Liver (tissue), 9 donors: ENCODE data around the gene DYSF. TPM values are rescaled to one million over a fixed set of nuclear protein-coding genes. Genes with fewer than 3 reads are reported as not detected.

Experiments
- DNase-seq: peaks from one replicate; pipeline ENCODE4 v3.0.0-alpha.2; 2017; ENCODE audit warnings: low spot score
- H3K27ac ChIP-seq, 2 donors: one replicate each; pipeline ENCODE4 v1.7.0; 2013; ENCODE audit warnings: inconsistent platforms in 2 of 2, low read length in 2 of 2, control low read depth in 1 of 2, low read depth in 1 of 2, mild to moderate bottlenecking in 1 of 2
- H3K27me3 ChIP-seq, 4 donors: one replicate each; pipeline versions ENCODE4 v1.6.1 to v1.7.0; 2013; ENCODE audit warnings: low read length in 3 of 4, inconsistent platforms in 1 of 4, mild to moderate bottlenecking in 1 of 4, moderate library complexity in 1 of 4; ENCODE audit not compliant: control insufficient read depth in 4 of 4, insufficient read depth in 4 of 4
- H3K36me3 ChIP-seq, 4 donors: one replicate each; pipeline versions ENCODE4 v1.6.1 to v1.7.0; 2013; ENCODE audit warnings: low read length in 3 of 4, mild to moderate bottlenecking in 3 of 4, low read depth in 1 of 4, moderate library complexity in 1 of 4; ENCODE audit not compliant: control insufficient read depth in 4 of 4, insufficient read depth in 3 of 4
- H3K4me1 ChIP-seq, 4 donors: one replicate each; pipeline versions ENCODE4 v1.6.1 to v1.7.0; 2013; ENCODE audit warnings: low read length in 3 of 4, mild to moderate bottlenecking in 3 of 4, moderate library complexity in 1 of 4; ENCODE audit not compliant: control insufficient read depth in 4 of 4, insufficient read depth in 4 of 4
- H3K4me3 ChIP-seq, 3 donors: one replicate each; pipeline versions ENCODE4 v1.6.1 to v1.7.0; 2013; ENCODE audit warnings: low read length in 3 of 3, control low read depth in 1 of 3, low read depth in 1 of 3, mild to moderate bottlenecking in 1 of 3
- H3K9ac ChIP-seq, 2 donors: one replicate each; pipeline ENCODE4 v1.7.0; 2013; ENCODE audit warnings: low read length in 2 of 2, mild to moderate bottlenecking in 2 of 2, moderate library complexity in 2 of 2, control low read depth in 1 of 2, low read depth in 1 of 2
- H3K9me3 ChIP-seq, 4 donors: one replicate each; pipeline versions ENCODE4 v1.6.1 to v1.7.0; 2013; ENCODE audit warnings: low read length in 3 of 4; ENCODE audit not compliant: control insufficient read depth in 4 of 4
- EGR1 ChIP-seq, 2 donors: IDR thresholded peaks; 2 replicates each; pipeline ENCODE4 v1.6.1; 2016 to 2018; ENCODE audit warnings: antibody characterized with exemption in 2 of 2, low read depth in 2 of 2
- FOXA1 ChIP-seq: IDR thresholded peaks from 2 replicates; pipeline ENCODE4 v1.6.1; 2016; ENCODE audit warnings: antibody characterized with exemption
- FOXA2 ChIP-seq: IDR thresholded peaks from 2 replicates; pipeline ENCODE4 v1.6.1; 2016; ENCODE audit warnings: antibody characterized with exemption
- HNF4A ChIP-seq, 2 donors: conservative IDR thresholded peaks; 2 replicates each; pipeline ENCODE4 v1.6.1; 2016; ENCODE audit warnings: antibody characterized with exemption in 2 of 2, mild to moderate bottlenecking in 2 of 2
- HNF4G ChIP-seq: IDR thresholded peaks from 2 replicates; pipeline ENCODE4 v1.6.1; 2016; ENCODE audit warnings: antibody characterized with exemption
- JUND ChIP-seq, 2 donors: IDR thresholded peaks; 2 replicates each; pipeline ENCODE4 v1.6.1; 2016; ENCODE audit warnings: antibody characterized with exemption in 2 of 2
- NR2F2 ChIP-seq: IDR thresholded peaks from 2 replicates; pipeline ENCODE4 v1.6.1; 2016; ENCODE audit warnings: antibody characterized with exemption
- RAD21 ChIP-seq, 2 donors: IDR thresholded peaks; 2 replicates each; pipeline ENCODE4 v1.6.1; 2016; ENCODE audit warnings: antibody characterized with exemption in 2 of 2, mild to moderate bottlenecking in 2 of 2
- RXRA ChIP-seq, 2 donors: IDR thresholded peaks; 2 replicates each; pipeline ENCODE4 v1.6.1; 2017 to 2018; ENCODE audit warnings: antibody characterized with exemption in 2 of 2, mild to moderate bottlenecking in 1 of 2
- SP1 ChIP-seq: IDR thresholded peaks from 2 replicates; pipeline ENCODE4 v1.6.1; 2018; ENCODE audit warnings: antibody characterized with exemption, mild to moderate bottlenecking
- TAF1 ChIP-seq: conservative IDR thresholded peaks from 2 replicates; pipeline ENCODE4 v1.6.1; 2016; ENCODE audit warnings: antibody characterized with exemption, mild to moderate bottlenecking
- YY1 ChIP-seq: IDR thresholded peaks from 2 replicates; pipeline ENCODE4 v1.6.1; 2016; ENCODE audit warnings: antibody characterized with exemption, mild to moderate bottlenecking
- WGBS: extraction: QIAGEN DNeasy Blood & Tissue Kit; methylation state at CpG from one replicate; pipeline ENCODE4 v1.1.7; 2013; 5-methylcytosine and 5-hydroxymethylcytosine counted together
- polyA plus RNA-seq, 2 donors: library from polyadenylated mRNA; stranded (reverse) in 1 of 2; unstranded in 1 of 2; fragments of 200-250 nt in 1 of 2; fragments of >200 nt in 1 of 2; fragmentation: Nextera tagmentation in 1 of 2; extraction: Ambion mirVana in 1 of 2; gene quantifications; one replicate each; pipeline versions ENCODE4 v1.2.1 to v1.2.3, GENCODE V29; 2013 to 2015
- total RNA-seq, 2 donors: library from RNA; depleted of rRNA; stranded (reverse); fragments of >200 nt; gene quantifications; one replicate each; pipeline ENCODE4 v1.2.3, GENCODE V29; 2014
- TF ChIP-seq, protein P1 (sequence below): IDR thresholded peaks from 2 replicates; pipeline ENCODE4 v1.6.1; 2016; ENCODE audit warnings: antibody characterized with exemption, mild to moderate bottlenecking
- TF ChIP-seq, protein P2 (sequence below): IDR thresholded peaks from 2 replicates; pipeline ENCODE4 v1.6.1; 2016; ENCODE audit warnings: antibody characterized with exemption
- TF ChIP-seq, protein P3 (sequence below): IDR thresholded peaks from 2 replicates; pipeline ENCODE4 v1.6.1; 2016; ENCODE audit warnings: antibody characterized with exemption
- TF ChIP-seq, protein P4 (sequence below): fragments of 150-350 bp; IDR thresholded peaks from 2 replicates; pipeline ENCODE4 v1.5.1; 2017; ENCODE audit warnings: improper control_type of control experiment, low read depth, low read length; ENCODE audit not compliant: missing input control
- donor health status: healthy.
- donor health status: healthy.
- donor health status: healthy.
- donor health status: healthy.
- donor health status: healthy.

DYSF gene
- total and polyA plus RNA-seq, 4 donors: 8.5 to 20.8 (median 13.6) TPM

DNA sequence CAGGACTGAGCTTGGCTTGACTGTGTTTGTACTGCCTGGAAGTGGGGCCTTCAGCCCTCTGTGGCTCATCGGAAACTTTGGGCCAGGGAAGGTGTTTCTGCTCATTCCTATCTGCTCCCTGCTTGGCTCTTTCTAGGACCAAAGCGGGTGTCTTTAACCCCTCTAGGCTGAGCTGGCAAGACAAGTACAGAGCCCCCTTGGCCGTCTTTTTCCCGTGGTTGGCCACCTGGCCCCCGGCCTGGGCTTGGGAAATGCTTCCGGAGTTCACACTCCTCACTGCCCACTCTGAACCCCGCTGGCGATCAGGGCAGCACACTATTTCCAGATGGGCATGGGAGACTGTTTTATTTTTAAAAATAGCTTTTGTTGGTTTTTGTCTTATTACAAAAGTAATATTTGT is 243.0 kb downstream of the DYSF start (continued):
- TF ChIP-seq, protein P1, sequence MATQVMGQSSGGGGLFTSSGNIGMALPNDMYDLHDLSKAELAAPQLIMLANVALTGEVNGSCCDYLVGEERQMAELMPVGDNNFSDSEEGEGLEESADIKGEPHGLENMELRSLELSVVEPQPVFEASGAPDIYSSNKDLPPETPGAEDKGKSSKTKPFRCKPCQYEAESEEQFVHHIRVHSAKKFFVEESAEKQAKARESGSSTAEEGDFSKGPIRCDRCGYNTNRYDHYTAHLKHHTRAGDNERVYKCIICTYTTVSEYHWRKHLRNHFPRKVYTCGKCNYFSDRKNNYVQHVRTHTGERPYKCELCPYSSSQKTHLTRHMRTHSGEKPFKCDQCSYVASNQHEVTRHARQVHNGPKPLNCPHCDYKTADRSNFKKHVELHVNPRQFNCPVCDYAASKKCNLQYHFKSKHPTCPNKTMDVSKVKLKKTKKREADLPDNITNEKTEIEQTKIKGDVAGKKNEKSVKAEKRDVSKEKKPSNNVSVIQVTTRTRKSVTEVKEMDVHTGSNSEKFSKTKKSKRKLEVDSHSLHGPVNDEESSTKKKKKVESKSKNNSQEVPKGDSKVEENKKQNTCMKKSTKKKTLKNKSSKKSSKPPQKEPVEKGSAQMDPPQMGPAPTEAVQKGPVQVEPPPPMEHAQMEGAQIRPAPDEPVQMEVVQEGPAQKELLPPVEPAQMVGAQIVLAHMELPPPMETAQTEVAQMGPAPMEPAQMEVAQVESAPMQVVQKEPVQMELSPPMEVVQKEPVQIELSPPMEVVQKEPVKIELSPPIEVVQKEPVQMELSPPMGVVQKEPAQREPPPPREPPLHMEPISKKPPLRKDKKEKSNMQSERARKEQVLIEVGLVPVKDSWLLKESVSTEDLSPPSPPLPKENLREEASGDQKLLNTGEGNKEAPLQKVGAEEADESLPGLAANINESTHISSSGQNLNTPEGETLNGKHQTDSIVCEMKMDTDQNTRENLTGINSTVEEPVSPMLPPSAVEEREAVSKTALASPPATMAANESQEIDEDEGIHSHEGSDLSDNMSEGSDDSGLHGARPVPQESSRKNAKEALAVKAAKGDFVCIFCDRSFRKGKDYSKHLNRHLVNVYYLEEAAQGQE: no peak
- no peak for TF ChIP-seq EGR1 (IDR thresholded peaks at IDR 0.05; ENCODE audit: low read depth in 2 of 2)
- no peak for TF ChIP-seq HNF4A (conservative IDR thresholded peaks at IDR 0.05)
- TF ChIP-seq RAD21 (IDR thresholded peaks at IDR 0.05): no peak
- no peak for TF ChIP-seq RXRA (IDR thresholded peaks at IDR 0.05)

DNA sequence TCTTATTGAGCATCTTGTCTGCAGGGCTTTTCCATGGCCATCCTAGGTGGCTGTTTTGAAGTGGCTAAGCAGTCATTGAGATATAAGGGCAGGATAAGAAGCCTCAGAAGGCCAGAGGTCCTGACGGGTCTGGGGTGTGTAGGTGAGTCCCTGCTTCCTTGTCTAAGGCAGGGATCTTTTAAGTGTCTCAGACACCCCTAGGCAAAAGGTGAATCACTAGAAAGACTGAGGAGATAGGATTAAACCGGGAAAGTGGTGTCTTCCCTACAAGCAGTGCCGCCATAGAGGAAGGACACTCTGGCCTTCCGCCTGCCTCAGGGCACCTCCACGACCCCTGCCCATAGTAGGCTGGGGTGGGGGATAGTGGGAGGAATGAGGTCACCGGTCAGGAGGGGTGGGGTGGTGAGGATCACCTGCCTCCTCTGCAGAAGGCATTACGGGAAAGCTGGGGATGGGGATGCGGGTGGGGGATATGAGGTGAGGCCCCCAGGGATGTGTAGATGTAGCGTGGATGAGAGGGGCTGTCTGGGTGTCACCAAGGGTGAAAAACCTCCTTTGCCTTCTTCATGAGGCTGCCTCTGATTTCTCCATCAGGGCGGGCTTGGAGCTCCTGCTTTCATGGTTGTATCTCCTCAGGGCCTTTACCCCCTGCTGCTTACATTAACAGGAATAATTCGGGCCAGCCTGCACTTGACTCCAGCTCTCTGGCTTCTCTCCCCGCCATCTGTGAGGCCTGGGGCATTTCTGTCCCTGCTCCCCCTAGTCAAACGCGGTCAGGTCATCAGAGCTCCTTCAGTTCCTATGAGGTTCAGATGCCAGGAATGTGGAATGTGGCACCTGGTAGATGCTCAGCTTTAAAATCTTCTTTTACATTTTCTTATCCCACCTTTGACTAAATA is 244.0 kb downstream of the DYSF start:
- H3K9ac ChIP-seq: no peak overlapping the region
- no peak overlapping the region for H3K4me3 ChIP-seq
- no peaks in the 10 kb centered on the region for H3K36me3 ChIP-seq
- H3K4me1 ChIP-seq: no peaks in the 10 kb centered on the region
- H3K9me3 ChIP-seq: no peaks in the 10 kb centered on the region
- no peak overlapping the region for H3K27ac ChIP-seq
- DNase-seq: no peak
- no peaks in the 10 kb centered on the region for H3K27me3 ChIP-seq
- WGBS: 88% methylated on average over 14 of the region's 14 CpGs
- TF ChIP-seq NR2F2: no peak

DNA sequence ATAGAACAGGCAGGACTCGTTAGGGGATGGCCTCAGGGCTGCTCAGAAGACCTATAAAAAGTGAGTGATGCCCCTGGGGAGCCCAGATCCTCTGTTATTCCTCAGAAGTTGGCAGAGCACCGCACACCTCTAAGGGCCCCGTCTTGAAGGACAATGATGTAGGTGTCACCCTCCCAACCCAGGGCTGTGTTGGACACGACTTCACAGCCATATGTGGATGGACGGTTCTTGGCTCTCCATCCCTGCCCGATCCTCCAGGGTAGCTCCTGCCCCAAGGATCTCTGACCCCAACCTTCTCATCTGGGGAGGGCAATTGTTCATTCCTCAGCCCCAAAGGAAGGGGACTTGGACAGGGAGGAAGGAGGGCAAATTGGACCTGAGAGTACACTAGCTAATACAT is 246.1 kb downstream of the DYSF start:
- 87% methylated on average over 6 of the region's 6 CpGs for WGBS
- no peak for TF ChIP-seq JUND (IDR thresholded peaks at IDR 0.05)
- no peak for TF ChIP-seq NR2F2
- TF ChIP-seq YY1: no peak
- TF ChIP-seq, protein P2, sequence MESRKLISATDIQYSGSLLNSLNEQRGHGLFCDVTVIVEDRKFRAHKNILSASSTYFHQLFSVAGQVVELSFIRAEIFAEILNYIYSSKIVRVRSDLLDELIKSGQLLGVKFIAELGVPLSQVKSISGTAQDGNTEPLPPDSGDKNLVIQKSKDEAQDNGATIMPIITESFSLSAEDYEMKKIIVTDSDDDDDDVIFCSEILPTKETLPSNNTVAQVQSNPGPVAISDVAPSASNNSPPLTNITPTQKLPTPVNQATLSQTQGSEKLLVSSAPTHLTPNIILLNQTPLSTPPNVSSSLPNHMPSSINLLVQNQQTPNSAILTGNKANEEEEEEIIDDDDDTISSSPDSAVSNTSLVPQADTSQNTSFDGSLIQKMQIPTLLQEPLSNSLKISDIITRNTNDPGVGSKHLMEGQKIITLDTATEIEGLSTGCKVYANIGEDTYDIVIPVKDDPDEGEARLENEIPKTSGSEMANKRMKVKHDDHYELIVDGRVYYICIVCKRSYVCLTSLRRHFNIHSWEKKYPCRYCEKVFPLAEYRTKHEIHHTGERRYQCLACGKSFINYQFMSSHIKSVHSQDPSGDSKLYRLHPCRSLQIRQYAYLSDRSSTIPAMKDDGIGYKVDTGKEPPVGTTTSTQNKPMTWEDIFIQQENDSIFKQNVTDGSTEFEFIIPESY: no peak
- no peak for TF ChIP-seq HNF4A (conservative IDR thresholded peaks at IDR 0.05)
- no peak for TF ChIP-seq EGR1 (IDR thresholded peaks at IDR 0.05; ENCODE audit: low read depth in 2 of 2)
- TF ChIP-seq HNF4G: no peak
- TF ChIP-seq TAF1: no peak
- no peak for TF ChIP-seq RAD21 (IDR thresholded peaks at IDR 0.05)
- TF ChIP-seq FOXA1: no peak
- TF ChIP-seq, protein P1: no peak
- TF ChIP-seq, protein P3, sequence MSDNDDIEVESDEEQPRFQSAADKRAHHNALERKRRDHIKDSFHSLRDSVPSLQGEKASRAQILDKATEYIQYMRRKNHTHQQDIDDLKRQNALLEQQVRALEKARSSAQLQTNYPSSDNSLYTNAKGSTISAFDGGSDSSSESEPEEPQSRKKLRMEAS: no peak
- no peak for TF ChIP-seq SP1
- TF ChIP-seq, protein P4, sequence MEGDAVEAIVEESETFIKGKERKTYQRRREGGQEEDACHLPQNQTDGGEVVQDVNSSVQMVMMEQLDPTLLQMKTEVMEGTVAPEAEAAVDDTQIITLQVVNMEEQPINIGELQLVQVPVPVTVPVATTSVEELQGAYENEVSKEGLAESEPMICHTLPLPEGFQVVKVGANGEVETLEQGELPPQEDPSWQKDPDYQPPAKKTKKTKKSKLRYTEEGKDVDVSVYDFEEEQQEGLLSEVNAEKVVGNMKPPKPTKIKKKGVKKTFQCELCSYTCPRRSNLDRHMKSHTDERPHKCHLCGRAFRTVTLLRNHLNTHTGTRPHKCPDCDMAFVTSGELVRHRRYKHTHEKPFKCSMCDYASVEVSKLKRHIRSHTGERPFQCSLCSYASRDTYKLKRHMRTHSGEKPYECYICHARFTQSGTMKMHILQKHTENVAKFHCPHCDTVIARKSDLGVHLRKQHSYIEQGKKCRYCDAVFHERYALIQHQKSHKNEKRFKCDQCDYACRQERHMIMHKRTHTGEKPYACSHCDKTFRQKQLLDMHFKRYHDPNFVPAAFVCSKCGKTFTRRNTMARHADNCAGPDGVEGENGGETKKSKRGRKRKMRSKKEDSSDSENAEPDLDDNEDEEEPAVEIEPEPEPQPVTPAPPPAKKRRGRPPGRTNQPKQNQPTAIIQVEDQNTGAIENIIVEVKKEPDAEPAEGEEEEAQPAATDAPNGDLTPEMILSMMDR: no peak
- TF ChIP-seq FOXA2: no peak
- Histone ChIP-seq H3K9ac (no peak overlapping the region), H3K27me3 (no peaks in the 10 kb centered on the region), H3K9me3 (no peaks in the 10 kb centered on the region), H3K4me3 (no peak overlapping the region), H3K4me1 (no peaks in the 10 kb centered on the region), H3K27ac (no peak overlapping the region), H3K36me3 (no peaks in the 10 kb centered on the region)
- DNase-seq: no peak
